ENCODE results near the gene TYW5.
"Not testable (repeated sequence)": the region's sequence is repeated elsewhere in the genome, so short reads cannot be mapped to it uniquely, and the experiment has no call there.

The TYW5 gene

GRCh38 chr2:199912553-199913114 lies 42.7 kb downstream of the TYW5 start:
- not testable (repeated sequence) for DNase-seq

- DNase-seq, result no peak
These were observed 43.5 kb downstream of the TYW5 start for GRCh38 chr2:199911877-199912161.

- DNase-seq, result peak; percentile 88
These were observed 44.0 kb downstream of the TYW5 start, which contains the start of gene C2orf69 for GRCh38 chr2:199911052-199911876. C2orf69 (plus strand) TSS chr2:199911293; CDS start chr2:199911439, 146 bp downstream.

GRCh38 chr2:199910338-199911051 lies 44.8 kb downstream of the TYW5 start:
- no peak for DNase-seq

GRCh38 chr2:199907008-199907714 lies 48.1 kb downstream of the TYW5 start:
- DNase-seq, result no peak

GRCh38 chr2:199903111-199903510 lies 52.2 kb downstream of the TYW5 start:
- DNase-seq, result no peak

- no peak for DNase-seq
These were observed 52.7 kb downstream of the TYW5 start for GRCh38 chr2:199902486-199903110.

GRCh38 chr2:199901942-199902341 lies 53.3 kb downstream of the TYW5 start:
- no peak for DNase-seq

- no peak for DNase-seq
These were observed 58.7 kb downstream of the TYW5 start for GRCh38 chr2:199896617-199897016.

- no peak for DNase-seq
These were observed 59.9 kb downstream of the TYW5 start for GRCh38 chr2:199895406-199895805.

GRCh38 chr2:199883474-199884212 lies 71.6 kb downstream of the TYW5 start:
- DNase-seq, result no peak

- no peak for DNase-seq
These were observed 72.6 kb downstream of the TYW5 start for GRCh38 chr2:199882667-199883066.

Data from activated naive CD4-positive, alpha-beta T cell treated with anti-CD3 and anti-CD28 coated beads, Interleukin-2, amount 50 U/mL, for 16 hours (primary cell).